ENCODE measurements around the gene C1QL4. TPM values are rescaled to one million over a fixed set of nuclear protein-coding genes. Genes with fewer than 3 reads are reported as not detected.
A peak's percentile ranks its signal among the peaks of the same experiment; 100 is the strongest.

The C1QL4 gene
- total and polyA plus RNA-seq, 7 donors, result 0.03 TPM; not detected in 6

DNA sequence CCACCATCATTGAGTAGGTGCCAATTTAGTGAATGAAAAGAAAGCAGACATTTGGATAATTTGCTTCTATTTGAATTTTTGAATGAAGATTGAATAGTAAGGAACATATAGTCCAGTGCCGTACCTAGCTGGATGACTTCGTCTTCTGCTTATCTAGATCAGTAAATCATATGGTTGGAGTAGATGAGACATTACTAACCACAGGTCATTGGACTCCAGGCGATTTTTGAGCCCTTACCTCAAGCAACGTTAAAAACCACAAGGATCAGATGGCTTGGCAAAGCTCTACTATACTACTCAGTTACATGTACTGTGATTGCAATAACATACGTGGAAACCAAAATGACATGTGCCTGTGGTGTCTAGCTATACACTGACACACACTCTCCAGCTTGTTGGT is 28.6 kb upstream of the C1QL4 start:
- intact Hi-C loops (cut with DNase I), result loop anchor here (5.0 kb wide), 2 partner anchors 127 to 217 kb away; no protein-coding TSS in a partner anchor
- Histone ChIP-seq H3K36me3 (no peaks in the 10 kb centered on the region), H3K9me3 (no peaks in the 10 kb centered on the region), H3K27me3 (no peaks in the 10 kb centered on the region), H3K4me3 (peak overlapping the region in 3 of 4 donors; percentile 84 to 93 (median 88)), H3K4me1 (peaks cover 0 to 31% (median 20%) of the 10 kb centered on the region in 4 donors), H3K27ac (peak overlapping the region in 2 of 4 donors; percentile 99)
- DNase-seq, result no peak
- 74 to 79% methylated on average over 5 of the region's 5 CpGs for WGBS, 2 donors
- TF ChIP-seq EP300 (IDR thresholded peaks at IDR 0.05) (no peak), CTCF (IDR thresholded peaks at IDR 0.05) (no peak), POLR2AphosphoS5 (IDR thresholded peaks at IDR 0.05) (no peak), POLR2A (IDR thresholded peaks at IDR 0.05) (no peak)

DNA sequence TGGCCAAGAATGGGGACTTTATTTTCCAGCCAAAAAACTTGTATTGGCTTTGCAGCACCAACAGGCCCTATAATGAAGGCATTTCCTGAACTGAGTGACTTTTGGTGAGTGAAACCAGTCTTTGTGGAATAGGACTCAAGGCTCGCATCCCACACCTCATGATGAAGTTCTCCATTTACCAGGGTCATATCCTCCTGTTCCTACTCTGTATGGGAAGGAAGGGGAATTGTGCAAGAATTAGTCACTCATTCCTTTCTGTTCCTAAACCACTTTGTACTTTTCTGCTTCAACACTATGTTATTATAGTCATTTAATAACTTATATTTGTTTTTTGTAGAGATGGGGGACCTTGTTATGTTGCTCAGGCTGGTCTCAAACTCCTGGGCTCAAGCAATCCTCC is 28.0 kb upstream of the C1QL4 start:
- no peak overlapping the region for H3K27ac ChIP-seq
- no peaks in the 10 kb centered on the region for H3K36me3 ChIP-seq
- H3K4me3 ChIP-seq, result no peak overlapping the region
- WGBS, 2 donors, result 90 to 94% methylated on average over 1 of the region's 1 CpG
- DNase-seq, result no peak
- peaks cover 0 to 30% (median 20%) of the 10 kb centered on the region in 4 donors for H3K4me1 ChIP-seq
- H3K9me3 ChIP-seq, result no peaks in the 10 kb centered on the region
- intact Hi-C loops (cut with DNase I), result loop anchor here (5.0 kb wide), 2 partner anchors 127 to 217 kb away; no protein-coding TSS in a partner anchor
- no peaks in the 10 kb centered on the region for H3K27me3 ChIP-seq
- no peak for TF ChIP-seq CTCF (IDR thresholded peaks at IDR 0.05)
- peak in 1 of 4 donors; percentile 13 for TF ChIP-seq POLR2AphosphoS5 (IDR thresholded peaks at IDR 0.05)
- no peak for TF ChIP-seq EP300 (IDR thresholded peaks at IDR 0.05)
- TF ChIP-seq POLR2A (IDR thresholded peaks at IDR 0.05), result no peak

GRCh38 chr12:49362077-49362476 is 25.1 kb upstream of the C1QL4 start:
- DNase-seq, result no peak
- intact Hi-C loops (cut with DNase I), result no loop called here

GRCh38 chr12:49359671-49360070 is 22.7 kb upstream of the C1QL4 start:
- no peaks in the 10 kb centered on the region for H3K36me3 ChIP-seq
- H3K9me3 ChIP-seq, result no peaks in the 10 kb centered on the region
- intact Hi-C loops (cut with DNase I), result loop anchor here (2.0 kb wide), 1 partner anchor 155 kb away; no protein-coding TSS in a partner anchor
- no peak for DNase-seq
- no peak overlapping the region for H3K27ac ChIP-seq
- H3K4me1 ChIP-seq, result peaks cover 0 to 12% (median 7%) of the 10 kb centered on the region in 4 donors
- 73 to 85% methylated on average over 7 of the region's 7 CpGs for WGBS, 2 donors
- H3K4me3 ChIP-seq, result no peak overlapping the region
- TF ChIP-seq EP300 (IDR thresholded peaks at IDR 0.05), result no peak
- TF ChIP-seq POLR2A (IDR thresholded peaks at IDR 0.05), result no peak
- TF ChIP-seq POLR2AphosphoS5 (IDR thresholded peaks at IDR 0.05), result no peak
- H3K27me3 ChIP-seq, result peaks cover 0 to 1% (median 0%) of the 10 kb centered on the region in 3 donors

More at GRCh38 chr12:49362077-49362476, 25.1 kb upstream of the C1QL4 start:
- Histone ChIP-seq H3K4me3 (no peak overlapping the region), H3K4me1 (peaks cover 0 to 20% (median 12%) of the 10 kb centered on the region in 4 donors), H3K36me3 (no peaks in the 10 kb centered on the region), H3K27ac (no peak overlapping the region), H3K9me3 (no peaks in the 10 kb centered on the region), H3K27me3 (no peaks in the 10 kb centered on the region)
- WGBS, 2 donors, result 94 to 98% methylated on average over 1 of the region's 1 CpG
- TF ChIP-seq POLR2AphosphoS5 (IDR thresholded peaks at IDR 0.05) (no peak), EP300 (IDR thresholded peaks at IDR 0.05) (no peak), POLR2A (IDR thresholded peaks at IDR 0.05) (no peak), CTCF (IDR thresholded peaks at IDR 0.05) (no peak)

GRCh38 chr12:49358483-49359141 is 21.6 kb upstream of the C1QL4 start:
- 8 to 24% methylated on average over 7 of the region's 7 CpGs for WGBS, 2 donors
- no peak for DNase-seq
- H3K36me3 ChIP-seq, result no peaks in the 10 kb centered on the region
- intact Hi-C loops (cut with DNase I), result loop anchor here (2.0 kb wide), 1 partner anchor 156 kb away; no protein-coding TSS in a partner anchor
- H3K27ac ChIP-seq, result no peak overlapping the region
- peaks cover 0 to 12% (median 7%) of the 10 kb centered on the region in 4 donors for H3K4me1 ChIP-seq
- no peaks in the 10 kb centered on the region for H3K9me3 ChIP-seq
- H3K4me3 ChIP-seq, result no peak overlapping the region
- no peak for TF ChIP-seq POLR2AphosphoS5 (IDR thresholded peaks at IDR 0.05)
- TF ChIP-seq POLR2A (IDR thresholded peaks at IDR 0.05), result no peak
- peak; percentile 48 to 74 (median 70) for TF ChIP-seq CTCF (IDR thresholded peaks at IDR 0.05)
- TF ChIP-seq EP300 (IDR thresholded peaks at IDR 0.05), result no peak
- H3K27me3 ChIP-seq, result peaks cover 0 to 11% (median 5%) of the 10 kb centered on the region in 3 donors
